MCF 10A (cell line): ENCODE data around the gene MORN3. TPM values are rescaled to one million over a fixed set of nuclear protein-coding genes. Genes with fewer than 3 reads are reported as not detected.

Source experiments
- Bru-seq: library from RNA; stranded (reverse); fragments of 400-500 nt; gene quantifications from one replicate; lab custom pipeline; 2021; lab: Mats Ljungman, UMichigan
- BruChase-seq, 2 experiments: library from RNA; stranded (reverse); fragments of 400-500 nt; gene quantifications; one replicate each; lab custom pipeline; 2021; lab: Mats Ljungman, UMichigan
- BruUV-seq: library from RNA; stranded (reverse); fragments of 400-500 nt; replicated peaks from 2 replicates; lab custom pipeline; 2021; lab: Mats Ljungman, UMichigan
- CTCF ChIA-PET: fragments of 300-600 bp; sonication (Branson Sonifier 250); formaldehyde crosslinking; extraction: SDS; loops from one replicate; lab custom pipeline; 2021; ENCODE audit warnings: antibody characterized with exemption, inconsistent platforms; lab: Yijun Ruan, JAX
- POLR2A ChIA-PET: fragments of 300-600, 350-650 bp; sonication (Branson Sonifier 250); formaldehyde crosslinking; extraction: SDS; loops from one replicate; lab custom pipeline; 2020; ENCODE audit warnings: antibody characterized with exemption, inconsistent platforms; lab: Yijun Ruan, JAX
- DNase-seq: peaks from one replicate; pipeline ENCODE4 v3.0.0-alpha.2; 2018; ENCODE audit not compliant: unreplicated experiment
- H3K27ac Mint-ChIP-seq: one replicate; pipeline ENCODE4 v1.8.0; 2022; ENCODE audit warnings: mild to moderate bottlenecking, low read depth, mixed read lengths; ENCODE audit not compliant: unreplicated experiment
- H3K27me3 Mint-ChIP-seq: one replicate; pipeline ENCODE4 v1.8.0; 2022; ENCODE audit warnings: mixed read lengths; ENCODE audit not compliant: insufficient read depth, unreplicated experiment
- H3K36me3 Mint-ChIP-seq: one replicate; pipeline ENCODE4 v1.8.0; 2022; ENCODE audit warnings: mild to moderate bottlenecking, moderate library complexity, mixed read lengths; ENCODE audit not compliant: insufficient read depth, unreplicated experiment
- H3K4me1 Mint-ChIP-seq: one replicate; pipeline ENCODE4 v1.8.0; 2022; ENCODE audit warnings: mixed read lengths; ENCODE audit not compliant: insufficient read depth, unreplicated experiment
- H3K4me3 Mint-ChIP-seq: one replicate; pipeline ENCODE4 v1.8.0; 2022; ENCODE audit warnings: mild to moderate bottlenecking, moderate library complexity, mixed read lengths; ENCODE audit not compliant: unreplicated experiment
- H3K9me3 Mint-ChIP-seq: one replicate; pipeline ENCODE4 v1.8.0; 2022; ENCODE audit warnings: mixed read lengths; ENCODE audit not compliant: unreplicated experiment
- CTCF ChIP-seq: fragments of 200-600 bp; IDR thresholded peaks from one replicate; pipeline ENCODE4 v1.8.0; 2022; ENCODE audit warnings: antibody characterized with exemption, mild to moderate bottlenecking; ENCODE audit not compliant: unreplicated experiment
- intact Hi-C: fragments of 100-400 bp; cut with micrococcal nuclease; formaldehyde crosslinking; loops from 2 replicates; pipeline ENCODE4 v1.14.1; 2022
- long read RNA-seq: library from polyadenylated mRNA; stranded (forward); transcript quantifications from one replicate; pipeline ENCODE4 v2.0.0, GENCODE V29; 2022
- total RNA-seq: library from RNA; stranded (reverse); gene quantifications from 2 replicates; pipeline ENCODE4 v1.2.3, GENCODE V29; 2022

MORN3 gene
- total RNA-seq (0.35 and 0.52 TPM in 2 replicates), Bru-seq, nascent RNA (percentile 25 among the genes with signal in this experiment), BruChase-seq, experiment 1, labeled RNA remaining after a 6-hour chase (percentile 23 among the genes with signal in this experiment), BruChase-seq, experiment 2, labeled RNA remaining after a 2-hour chase (percentile 23 among the genes with signal in this experiment)
- long read RNA-seq, result 0 reads

GRCh38 chr12:121669521-121669900 lies at the start of gene MORN3:
Gene MORN3, minus strand, starts transcription at chr12:121669654. Its CDS starts 171 bp downstream, at chr12:121669483.
- no peaks in the 10 kb centered on the region for H3K9me3 Mint-ChIP-seq
- no peak within 1 kb of the TSS for H3K27ac Mint-ChIP-seq
- intact Hi-C loops, result no loop called here

GRCh38 chr12:121718653-121719239 lies 49.3 kb upstream of the MORN3 start:
- H3K9me3 Mint-ChIP-seq, result no peaks in the 10 kb centered on the region
- H3K4me1 Mint-ChIP-seq, result peaks cover 21% of the 10 kb centered on the region
- H3K36me3 Mint-ChIP-seq, result peaks cover 22% of the 10 kb centered on the region
- ChIA-PET CTCF (interaction anchor here (0.6 to 3.8 kb wide), 5 partner anchors 17 to 75 kb away, joined by 3 to 19 read pairs (median 6); partner anchors contain the start of gene RHOF), POLR2A (no interaction called here)
- BruUV-seq, result no TSS peak
- intact Hi-C loops, result no loop called here
- H3K27me3 Mint-ChIP-seq, result no peaks in the 10 kb centered on the region
- H3K27ac Mint-ChIP-seq, result no peak overlapping the region
- no peak overlapping the region for H3K4me3 Mint-ChIP-seq
- no peak for TF ChIP-seq CTCF
- DNase-seq, result no peak

More at GRCh38 chr12:121669521-121669900, at the start of gene MORN3:
- Mint-ChIP-seq H3K36me3 (no peaks in the 10 kb centered on the region), H3K27me3 (no peaks in the 10 kb centered on the region), H3K4me3 (no peak within 1 kb of the TSS), H3K4me1 (peaks cover 10% of the 10 kb centered on the region)
- POLR2A ChIA-PET, result interaction anchor here (0.7 to 1.4 kb wide), 2 partner anchors 43 to 1021 kb away, joined by 3 read pairs; partner anchors contain the start of gene ORAI1
- no peak for DNase-seq
- CTCF ChIA-PET, result interaction anchor here (1.0 to 1.8 kb wide), 3 partner anchors 12 to 117 kb away, joined by 3 to 14 read pairs (median 4); no protein-coding TSS in a partner anchor
- no peak for TF ChIP-seq CTCF
- no TSS peak for BruUV-seq

- intact Hi-C loops, result no loop called here
- Mint-ChIP-seq H3K9me3 (no peaks in the 10 kb centered on the region), H3K27me3 (no peaks in the 10 kb centered on the region), H3K4me3 (no peak overlapping the region), H3K27ac (no peak overlapping the region), H3K36me3 (peaks cover 22% of the 10 kb centered on the region), H3K4me1 (peaks cover 21% of the 10 kb centered on the region)
- DNase-seq, result peak; percentile 95
- TF ChIP-seq CTCF, result no peak
- CTCF ChIA-PET, result interaction anchor here (0.6 to 3.8 kb wide), 5 partner anchors 18 to 1310 kb away, joined by 3 to 19 read pairs (median 3); partner anchors contain the start of gene RHOF
- POLR2A ChIA-PET, result no interaction called here
- no TSS peak for BruUV-seq
Observed at GRCh38 chr12:121717041-121717699, 47.7 kb upstream of the MORN3 start.
